Thoracic aorta (tissue), 2 donors: ENCODE measurements around the gene ENOX2. TPM values are rescaled to one million over a fixed set of nuclear protein-coding genes. Genes with fewer than 3 reads are reported as not detected.

ENCODE experiments used
- ATAC-seq: fragments of 150-250 bp; one replicate; pipeline ENCODE4 v1.8.0; 2017; ENCODE audit warnings: low read depth; ENCODE audit not compliant: insufficient number of reproducible peaks, low FRiP score
- DNase-seq: peaks from one replicate; pipeline ENCODE4 v3.0.0-alpha.2; 2020; ENCODE audit warnings: low spot score
- H3K27ac ChIP-seq, 2 donors: fragments of 200-600 bp; sonication (generic); 1 replicate in 1 of 2; 2 replicates in 1 of 2; pipeline ENCODE4 v1.5.1; 2016; ENCODE audit warnings: mild to moderate bottlenecking in 2 of 2, moderate library complexity in 2 of 2
- H3K27me3 ChIP-seq: fragments of 200-600 bp; sonication (generic); replicated peaks from 2 replicates; pipeline ENCODE4 v1.6.0; 2016; ENCODE audit warnings: mild to moderate bottlenecking; ENCODE audit not compliant: insufficient read depth
- H3K36me3 ChIP-seq: fragments of 200-600 bp; sonication (generic); one replicate; pipeline ENCODE4 v1.5.1; 2016
- H3K4me1 ChIP-seq, 2 donors: fragments of 200-600 bp; sonication (generic); 1 replicate in 1 of 2; 2 replicates in 1 of 2; pipeline versions ENCODE4 v1.5.1 to v1.6.0; 2016; ENCODE audit warnings: low read depth in 2 of 2, mild to moderate bottlenecking in 1 of 2; ENCODE audit not compliant: control insufficient read depth in 1 of 2
- H3K4me3 ChIP-seq: fragments of 200-600 bp; sonication (generic); 2 replicates; pipeline ENCODE4 v1.5.1; 2016; ENCODE audit warnings: mild to moderate bottlenecking
- H3K9me3 ChIP-seq: fragments of 200-600 bp; sonication (generic); 2 replicates; pipeline ENCODE4 v1.5.1; 2016
- CTCF ChIP-seq: fragments of 200-600 bp; sonication (generic); IDR thresholded peaks from one replicate; pipeline ENCODE4 v1.5.1; 2019; ENCODE audit warnings: antibody characterized with exemption
- total RNA-seq, 2 donors: library from RNA; depleted of rRNA; stranded (reverse); fragments of >200 nt; gene quantifications; one replicate each; pipeline versions ENCODE4 v1.1.0 to v1.2.3, GENCODE V29; 2016

The ENOX2 gene
- total RNA-seq, 2 donors from 2014 or later = 17.9 to 28.7 TPM

GRCh38 chrX:130770615-130771014 is 132.4 kb downstream of the ENOX2 start:
- no peak for TF ChIP-seq CTCF
- Histone ChIP-seq H3K27me3 (no peaks in the 10 kb centered on the region), H3K4me3 (no peak overlapping the region), H3K27ac (no peak overlapping the region), H3K36me3 (no peaks in the 10 kb centered on the region), H3K9me3 (no peaks in the 10 kb centered on the region), H3K4me1 (no peaks in the 10 kb centered on the region)
- no peak for DNase-seq
- ATAC-seq = no peak

GRCh38 chrX:130769835-130770234 is 133.2 kb downstream of the ENOX2 start:
- Histone ChIP-seq H3K4me3 (no peak overlapping the region), H3K36me3 (no peaks in the 10 kb centered on the region), H3K27ac (no peak overlapping the region), H3K27me3 (no peaks in the 10 kb centered on the region), H3K9me3 (no peaks in the 10 kb centered on the region), H3K4me1 (no peaks in the 10 kb centered on the region)
- no peak for TF ChIP-seq CTCF
- ATAC-seq = no peak
- DNase-seq = no peak

GRCh38 chrX:130758072-130758471 is 144.9 kb downstream of the ENOX2 start:
- Histone ChIP-seq H3K4me1 (no peaks in the 10 kb centered on the region), H3K36me3 (no peaks in the 10 kb centered on the region), H3K27me3 (no peaks in the 10 kb centered on the region), H3K27ac (no peak overlapping the region), H3K4me3 (no peak overlapping the region), H3K9me3 (no peaks in the 10 kb centered on the region)
- no peak for TF ChIP-seq CTCF
- ATAC-seq (no peak), DNase-seq (no peak)

GRCh38 chrX:130756233-130756632 is 146.8 kb downstream of the ENOX2 start:
- no peaks in the 10 kb centered on the region for H3K9me3 ChIP-seq
- H3K36me3 ChIP-seq = no peaks in the 10 kb centered on the region
- no peak overlapping the region for H3K27ac ChIP-seq
- DNase-seq = no peak
- H3K27me3 ChIP-seq = no peaks in the 10 kb centered on the region
- H3K4me3 ChIP-seq = no peak overlapping the region
- no peaks in the 10 kb centered on the region for H3K4me1 ChIP-seq
- no peak for TF ChIP-seq CTCF
- ATAC-seq = no peak

GRCh38 chrX:130754353-130754752 is 148.7 kb downstream of the ENOX2 start:
- Histone ChIP-seq H3K27me3 (no peaks in the 10 kb centered on the region), H3K4me3 (no peak overlapping the region), H3K9me3 (no peaks in the 10 kb centered on the region), H3K36me3 (no peaks in the 10 kb centered on the region), H3K4me1 (no peaks in the 10 kb centered on the region), H3K27ac (no peak overlapping the region)
- TF ChIP-seq CTCF = no peak
- no peak for DNase-seq
- ATAC-seq = no peak
